GM12891 (cell line): ENCODE data around the gene KLHL25.

Experiments used
- DNase-seq: peaks from one replicate; pipeline ENCODE4 v3.0.0; 2011; ENCODE audit warnings: low spot score; ENCODE audit not compliant: insufficient read length
- FAIRE-seq: peaks from 2 replicates; lab custom pipeline; 2011; peaks lifted over from hg19 to GRCh38; lab: Jason Lieb, UNC
- PAX5 ChIP-seq: IDR thresholded peaks from 2 replicates; pipeline ENCODE4 v1.6.1; 2011; ENCODE audit warnings: low read length, moderate library complexity, mild to moderate bottlenecking; ENCODE audit not compliant: insufficient read depth, severe bottlenecking
- POLR2A ChIP-seq: IDR thresholded peaks from 2 replicates; pipeline ENCODE4 v1.6.1; 2011; ENCODE audit warnings: low read depth, low read length, control low read depth
- POLR2AphosphoS5 ChIP-seq: IDR thresholded peaks from 2 replicates; pipeline ENCODE4 v1.6.1; 2011; ENCODE audit warnings: low read depth, low read length, control low read depth
- POU2F2 ChIP-seq: IDR thresholded peaks from 2 replicates; pipeline ENCODE4 v1.6.1; 2011; ENCODE audit warnings: low read depth, mild to moderate bottlenecking, control low read depth, low read length, moderate library complexity
- SPI1 ChIP-seq: IDR thresholded peaks from 2 replicates; pipeline ENCODE4 v1.6.1; 2011; ENCODE audit warnings: low read depth, low read length, control low read depth
- TAF1 ChIP-seq: IDR thresholded peaks from 2 replicates; pipeline ENCODE4 v1.6.1; 2011; ENCODE audit warnings: low read depth, low read length, control low read depth

KLHL25 gene

DNA sequence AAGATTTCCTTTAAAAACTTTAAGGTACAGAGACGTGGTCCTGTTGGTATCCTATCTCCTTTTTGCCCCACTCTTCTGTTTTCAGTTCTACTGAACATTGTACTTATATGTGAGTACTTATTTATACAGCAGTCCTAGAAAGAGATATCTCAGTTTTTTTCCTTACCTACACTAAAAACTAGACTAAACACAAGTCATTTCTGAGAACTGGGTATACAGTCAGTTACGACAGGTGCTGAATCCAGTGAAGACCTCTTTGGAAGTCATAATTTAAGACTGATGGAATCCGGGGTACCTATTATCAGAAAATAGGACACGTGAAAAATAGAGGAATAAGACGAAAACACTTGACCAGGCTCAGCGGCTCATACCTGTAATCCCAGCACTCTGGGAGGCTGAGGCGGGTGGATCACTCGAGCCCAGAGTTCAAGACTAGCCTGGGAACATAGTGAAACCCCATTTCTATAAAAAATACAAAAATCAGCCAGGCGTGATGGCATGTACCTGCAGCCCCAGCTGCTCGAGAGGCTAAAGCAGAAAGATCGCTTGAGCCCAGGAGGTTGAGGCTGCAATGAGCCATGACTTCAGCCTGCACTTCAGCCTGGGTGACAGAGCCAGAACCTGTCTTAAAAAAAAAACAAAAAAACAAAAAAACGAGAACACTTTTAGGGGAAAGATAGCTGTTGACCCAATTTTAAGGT, 76.3 kb downstream of the KLHL25 start:
- DNase-seq (no peak), FAIRE-seq (peak; percentile 23)
- TF ChIP-seq PAX5 (peak; percentile 95), TAF1 (no peak)

DNA sequence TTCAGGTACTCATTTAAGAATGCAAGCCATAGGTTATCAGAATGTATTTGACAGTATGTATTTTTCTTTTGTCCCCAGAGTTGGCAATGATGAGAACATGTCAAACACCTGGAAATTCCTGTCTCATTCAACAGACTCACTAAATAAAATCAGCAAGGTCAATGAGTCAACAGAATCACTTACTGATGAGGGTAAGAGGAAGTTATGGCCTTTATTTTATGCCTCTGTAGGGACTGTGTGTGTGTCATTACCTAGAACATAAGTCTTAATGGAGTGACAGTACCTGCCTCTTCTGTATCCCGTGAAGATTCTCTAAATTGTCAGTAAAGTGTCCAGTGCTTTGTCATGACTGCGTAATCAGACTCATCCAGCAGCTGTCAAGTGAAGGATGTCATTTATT, 77.5 kb downstream of the KLHL25 start:
- no peak for DNase-seq
- peak; percentile 84 for FAIRE-seq
- TF ChIP-seq POLR2A = no peak
- no peak for TF ChIP-seq PAX5
- TF ChIP-seq TAF1 = no peak
- TF ChIP-seq SPI1 = no peak
- no peak for TF ChIP-seq POLR2AphosphoS5
- no peak for TF ChIP-seq POU2F2

DNA sequence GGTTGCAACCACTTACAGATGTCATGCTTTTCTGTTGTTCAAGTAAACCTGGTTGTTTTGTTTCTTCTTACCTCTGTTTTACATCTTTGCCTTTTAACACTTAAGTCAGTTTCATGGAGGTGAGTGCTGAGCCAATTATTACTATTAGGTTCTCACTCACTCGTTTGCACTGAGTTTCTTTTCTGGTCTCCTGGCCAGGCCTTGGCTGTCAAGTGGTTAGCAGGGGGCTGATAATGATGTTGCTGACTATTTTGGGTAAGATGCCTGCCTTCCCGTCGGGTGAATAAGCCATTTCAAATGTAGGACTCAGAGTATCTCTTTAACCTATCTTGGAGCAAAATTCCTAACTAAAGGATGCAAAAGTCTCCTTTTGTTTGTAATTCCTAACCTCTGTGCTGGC, 78.5 kb downstream of the KLHL25 start:
- FAIRE-seq = peak; percentile 58
- TF ChIP-seq PAX5 (no peak), TAF1 (no peak), POLR2A (no peak), POLR2AphosphoS5 (no peak), SPI1 (no peak), POU2F2 (no peak)
- no peak for DNase-seq

DNA sequence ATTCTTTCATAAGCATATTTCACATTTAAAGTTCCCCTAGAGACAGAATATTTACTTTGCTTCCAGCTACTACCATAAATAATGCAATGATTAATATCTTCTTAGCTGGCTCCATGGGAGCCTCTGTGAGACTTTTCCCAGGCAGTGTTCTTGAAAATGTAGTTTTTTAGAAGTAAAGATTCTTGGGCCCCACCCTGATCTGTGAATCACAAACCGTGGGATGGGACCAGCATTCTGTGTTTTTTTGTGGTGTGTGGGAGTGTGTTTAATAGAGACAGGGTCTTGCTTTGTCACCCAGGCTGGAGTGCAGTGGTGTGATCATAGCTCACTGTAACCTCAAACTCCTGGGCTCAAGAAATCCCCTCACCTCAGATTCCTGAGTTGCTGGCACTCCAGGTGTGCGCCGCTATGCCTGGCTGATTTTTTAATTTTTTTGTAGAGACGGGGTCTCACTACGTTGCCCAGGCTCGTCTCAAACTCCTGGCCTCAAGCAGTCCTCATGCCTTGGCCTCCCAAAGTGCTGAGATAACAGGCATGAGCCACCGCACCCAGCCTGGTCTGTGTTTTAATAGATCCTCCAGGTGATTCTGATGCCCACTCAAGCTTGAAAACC, 83.0 kb downstream of the KLHL25 start:
- no peak for FAIRE-seq
- TF ChIP-seq POU2F2 = no peak
- no peak for TF ChIP-seq POLR2A
- TF ChIP-seq POLR2AphosphoS5 = no peak
- no peak for TF ChIP-seq TAF1
- TF ChIP-seq SPI1 = no peak
- no peak for TF ChIP-seq PAX5
- no peak for DNase-seq

DNA sequence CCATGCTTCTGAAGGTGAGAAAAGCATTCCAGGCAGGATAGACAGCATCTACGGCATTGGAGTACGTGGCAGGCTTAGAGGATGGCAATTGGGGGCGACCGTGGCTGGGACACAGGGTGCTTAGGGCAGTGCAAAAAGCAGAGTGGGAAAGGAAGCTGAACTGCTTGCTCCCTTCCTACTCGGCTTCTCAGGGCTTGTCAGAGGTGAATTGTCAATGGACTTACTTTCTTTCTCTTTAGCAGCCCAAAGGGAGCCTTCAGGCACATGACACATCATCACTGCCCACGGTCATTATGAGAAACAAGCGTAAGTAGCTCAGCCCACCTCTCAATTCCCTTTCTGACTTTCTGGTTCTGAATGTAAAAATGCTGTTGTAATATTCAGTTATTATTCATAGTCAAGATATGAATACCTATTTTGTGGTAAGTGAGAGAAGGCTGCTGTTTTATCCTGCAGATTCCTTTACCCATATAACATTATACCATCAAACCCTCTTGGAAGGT, 84.3 kb downstream of the KLHL25 start:
- FAIRE-seq (peak; percentile 58), DNase-seq (no peak)
- TF ChIP-seq POLR2AphosphoS5 = peak; percentile 67; the same call in 1 of the 2 replicates
- peak; percentile 87 for TF ChIP-seq SPI1
- no peak for TF ChIP-seq PAX5
- 0 out of 2 replicates have a peak, but pooled peaks have one; percentile 43 for TF ChIP-seq TAF1
- 0 out of 2 replicates have a peak, but pooled peaks have one; percentile 82 for TF ChIP-seq POU2F2
- TF ChIP-seq POLR2A = peak; percentile 71; the same call in 1 of the 2 replicates
